HepG2 (cell line): ENCODE measurements around the gene ZMYND8. TPM values are rescaled to one million over a fixed set of nuclear protein-coding genes. Genes with fewer than 3 reads are reported as not detected.

ENCODE experiments used
- ATAD3A ChIP-seq: sonication (generic); formaldehyde crosslinking; IDR thresholded peaks from 2 replicates; pipeline ENCODE4 v1.4.0; 2020; ENCODE audit warnings: missing genetic modification reagents
- BCL6 ChIP-seq: IDR thresholded peaks from 2 replicates; pipeline ENCODE4 v1.6.1; 2016; ENCODE audit warnings: missing genetic modification reagents, missing compliant biosample characterization
- CHD4 ChIP-seq: fragments of 200-600 bp; sonication (generic); IDR thresholded peaks from 2 replicates; pipeline ENCODE4 v1.7.0; 2017; ENCODE audit warnings: mild to moderate bottlenecking, low read length, borderline replicate concordance
- GRHL1 ChIP-seq: sonication (generic); formaldehyde crosslinking; conservative IDR thresholded peaks from 2 replicates; pipeline ENCODE4 v1.8.0; 2022; ENCODE audit warnings: missing genetic modification reagents
- HINFP ChIP-seq: sonication (generic); formaldehyde crosslinking; IDR thresholded peaks from 2 replicates; pipeline ENCODE4 v1.4.0; 2020; ENCODE audit warnings: low read depth, mild to moderate bottlenecking, missing genetic modification reagents
- KLF15 ChIP-seq: sonication (generic); formaldehyde crosslinking; IDR thresholded peaks from 2 replicates; pipeline ENCODE4 v1.8.1; 2023; ENCODE audit warnings: borderline replicate concordance, mild to moderate bottlenecking, inconsistent platforms, missing genetic modification reagents, mixed read lengths
- POGZ ChIP-seq: sonication (generic); formaldehyde crosslinking; IDR thresholded peaks from 2 replicates; pipeline ENCODE4 v1.4.0; 2020; ENCODE audit warnings: mild to moderate bottlenecking, missing genetic modification reagents
- PPARG ChIP-seq: conservative IDR thresholded peaks from 2 replicates; pipeline ENCODE4 v1.6.1; 2016; ENCODE audit warnings: missing biosample characterization, missing genetic modification reagents
- REL ChIP-seq: sonication (generic); formaldehyde crosslinking; conservative IDR thresholded peaks from 2 replicates; pipeline ENCODE4 v1.8.0; 2022; ENCODE audit warnings: mild to moderate bottlenecking, missing genetic modification reagents, moderate library complexity
- RELA ChIP-seq: sonication (generic); formaldehyde crosslinking; IDR thresholded peaks from 2 replicates; pipeline ENCODE4 v1.4.0; 2020; ENCODE audit warnings: missing genetic modification reagents
- SRSF4 ChIP-seq: fragments of 200-400 bp; formaldehyde crosslinking; IDR thresholded peaks from one replicate; pipeline ENCODE4 v1.6.1; 2018; ENCODE audit warnings: mild to moderate bottlenecking, low read depth, low read length, moderate library complexity; ENCODE audit not compliant: poor library complexity, severe bottlenecking
- YEATS2 ChIP-seq: sonication (generic); formaldehyde crosslinking; IDR thresholded peaks from 2 replicates; pipeline ENCODE4 v1.4.0; 2020; ENCODE audit warnings: missing genetic modification reagents, borderline replicate concordance
- ZC3H13 ChIP-seq: sonication (generic); formaldehyde crosslinking; IDR thresholded peaks from 2 replicates; pipeline ENCODE4 v1.8.1; 2023; ENCODE audit warnings: mild to moderate bottlenecking, missing genetic modification reagents, moderate library complexity
- ZKSCAN8 ChIP-seq: IDR thresholded peaks from 2 replicates; pipeline ENCODE4 v1.6.1; 2016; ENCODE audit warnings: borderline replicate concordance, missing genetic modification reagents, missing compliant biosample characterization
- ZNF17 ChIP-seq: sonication (generic); formaldehyde crosslinking; IDR thresholded peaks from 2 replicates; pipeline ENCODE4 v1.5.0; 2020; ENCODE audit warnings: mild to moderate bottlenecking, missing genetic modification reagents
- ZNF329 ChIP-seq: sonication (generic); formaldehyde crosslinking; IDR thresholded peaks from 2 replicates; pipeline ENCODE4 v1.9.0; 2021; ENCODE audit warnings: low read depth, mild to moderate bottlenecking, missing genetic modification reagents
- ZNF503 ChIP-seq: sonication (generic); formaldehyde crosslinking; IDR thresholded peaks from 2 replicates; pipeline ENCODE4 v1.4.0; 2020; ENCODE audit warnings: missing genetic modification reagents
- ZNF572 ChIP-seq: sonication (generic); formaldehyde crosslinking; IDR thresholded peaks from 2 replicates; pipeline ENCODE4 v1.5.1; 2020; ENCODE audit warnings: mild to moderate bottlenecking, missing genetic modification reagents
- ZNF691 ChIP-seq: sonication (generic); formaldehyde crosslinking; IDR thresholded peaks from 2 replicates; pipeline ENCODE4 v1.4.0; 2020; ENCODE audit warnings: missing genetic modification reagents, low read depth, mild to moderate bottlenecking, borderline replicate concordance
- ZNF7 ChIP-seq: IDR thresholded peaks from 2 replicates; pipeline ENCODE4 v1.6.1; 2016; ENCODE audit warnings: missing biosample characterization, missing genetic modification reagents
- ZNF816 ChIP-seq: sonication (generic); formaldehyde crosslinking; IDR thresholded peaks from 2 replicates; pipeline ENCODE4 v1.8.0; 2022; ENCODE audit warnings: missing genetic modification reagents, mild to moderate bottlenecking, borderline replicate concordance
- polyA plus RNA-seq, 8 experiments: library from polyadenylated mRNA; depleted of rRNA in 3 of 8; stranded (reverse) in 7 of 8; unstranded in 1 of 8; fragments of >200 nt; fragmentation: Illumina TruSeq in 4 of 8; extraction: Trizol in 4 of 8; gene quantifications; 2 replicates each; pipeline versions ENCODE4 v1.2.1 to v1.2.3, GENCODE V29; 2011 to 2016; ENCODE audit warnings: low read depth in 4 of 8, missing spikeins in 1 of 8, mixed read lengths in 1 of 8; ENCODE audit not compliant: insufficient read depth in 1 of 8
- total RNA-seq, 5 experiments: library from RNA; depleted of rRNA; stranded (reverse); fragments of >200 nt; fragmentation: Illumina TruSeq; extraction: Trizol; gene quantifications; 2 replicates each; pipeline ENCODE4 v1.2.3, GENCODE V29; 2016; ENCODE audit warnings: low read depth in 1 of 5

ZMYND8 gene
- total and polyA plus RNA-seq, 2 of the 13 experiments (the other 11 are each of a cell fraction or from before 2014, with no cell fraction given), result 53.9 to 84.7 TPM

GRCh38 chr20:47359530-47360296 lies 3.2 kb upstream of the ZMYND8 start (continued):
- no peak for TF ChIP-seq POGZ (CRISPR knock-in tag)
- TF ChIP-seq ZNF329 (CRISPR knock-in tag), result no peak
- 0 out of 2 replicates have a peak, but pooled peaks have one; percentile 54 for TF ChIP-seq BCL6 (CRISPR knock-in tag)
- no peak for TF ChIP-seq ZNF572
- no peak for TF ChIP-seq RELA
- TF ChIP-seq PPARG (CRISPR knock-in tag), result no peak
- no peak for TF ChIP-seq ZNF17 (CRISPR knock-in tag)
- TF ChIP-seq ZC3H13 (CRISPR knock-in tag), result peak; percentile 87; the same call in 1 of the 2 replicates
- TF ChIP-seq HINFP, result 0 out of 2 replicates have a peak, but pooled peaks have one; percentile 12
- TF ChIP-seq ZNF503 (CRISPR knock-in tag), result no peak
- TF ChIP-seq YEATS2 (CRISPR knock-in tag), result no peak
- TF ChIP-seq ZKSCAN8 (CRISPR knock-in tag), result no peak
- peak; percentile 98 for TF ChIP-seq CHD4
- 0 out of 2 replicates have a peak, but pooled peaks have one; percentile 51 for TF ChIP-seq REL (CRISPR knock-in tag)
- peak; percentile 42; the same call in 1 of the 2 replicates for TF ChIP-seq ZNF816 (CRISPR knock-in tag)
- 0 out of 2 replicates have a peak, but pooled peaks have one; percentile 22 for TF ChIP-seq ZNF7 (CRISPR knock-in tag)
- no peak for TF ChIP-seq KLF15 (CRISPR knock-in tag)
- peak; percentile 73; the same call in 1 of the 2 replicates for TF ChIP-seq ZNF691
- no peak for TF ChIP-seq SRSF4
- TF ChIP-seq GRHL1 (CRISPR knock-in tag), result no peak
- 0 out of 2 replicates have a peak, but pooled peaks have one; percentile 9 for TF ChIP-seq ATAD3A (CRISPR knock-in tag)
